HG03064 (cell line): Measurements from ENCODE around the gene UNC45B.
"Not testable (repeated sequence)": the region's sequence is repeated elsewhere in the genome, so short reads cannot be mapped to it uniquely, and the experiment has no call there.

Source experiments
- ATAC-seq: cut with Tn5 transposase; IDR thresholded peaks from one replicate; pipeline ENCODE4 v1.9.1; 2021; ENCODE audit warnings: low read depth; ENCODE audit not compliant: unreplicated experiment

Gene UNC45B

GRCh38 chr17:35169835-35170363 is 22.3 kb downstream of the UNC45B start:
- ATAC-seq: no peak

GRCh38 chr17:35170968-35171771 is 23.6 kb downstream of the UNC45B start:
- ATAC-seq: no peak

GRCh38 chr17:35171834-35172233 is 24.2 kb downstream of the UNC45B start:
- no peak for ATAC-seq

GRCh38 chr17:35172321-35172720 is 24.7 kb downstream of the UNC45B start:
- not testable (repeated sequence) for ATAC-seq

GRCh38 chr17:35174835-35175334 is 27.3 kb downstream of the UNC45B start:
- ATAC-seq: no peak

GRCh38 chr17:35175638-35176415 is 28.2 kb downstream of the UNC45B start:
- no peak for ATAC-seq

- ATAC-seq: no peak
Observed at GRCh38 chr17:35176897-35177296, 29.3 kb downstream of the UNC45B start.

GRCh38 chr17:35179379-35179778 is 31.8 kb downstream of the UNC45B start:
- not testable (repeated sequence) for ATAC-seq

GRCh38 chr17:35183332-35183731 is 35.7 kb downstream of the UNC45B start:
- ATAC-seq: no peak

- ATAC-seq: no peak
Observed at GRCh38 chr17:35184274-35184673, 36.7 kb downstream of the UNC45B start.

- no peak for ATAC-seq
Observed at GRCh38 chr17:35185849-35186248, 38.2 kb downstream of the UNC45B start.

- ATAC-seq: no peak
Observed at GRCh38 chr17:35187481-35187880, 39.9 kb downstream of the UNC45B start.

- no peak for ATAC-seq
Observed at GRCh38 chr17:35188111-35188510, 40.5 kb downstream of the UNC45B start.

GRCh38 chr17:35189291-35189690 is 41.7 kb downstream of the UNC45B start:
- ATAC-seq: no peak

- ATAC-seq: no peak
Observed at GRCh38 chr17:35191001-35191695, 43.5 kb downstream of the UNC45B start.

- no peak for ATAC-seq
Observed at GRCh38 chr17:35192708-35193107, 45.1 kb downstream of the UNC45B start.

GRCh38 chr17:35194001-35194400 is 46.4 kb downstream of the UNC45B start, which contains the start of gene SLC35G3:
SLC35G3 (minus strand) TSS chr17:35194393; CDS start chr17:35194307, 86 bp downstream.
- not testable (repeated sequence) for ATAC-seq

- ATAC-seq: not testable (repeated sequence)
Observed at GRCh38 chr17:35195062-35195461, 47.4 kb downstream of the UNC45B start.

- not testable (repeated sequence) for ATAC-seq
Observed at GRCh38 chr17:35202582-35202981, 55.0 kb downstream of the UNC45B start.

- ATAC-seq: no peak
Observed at GRCh38 chr17:35210741-35211140, 63.1 kb downstream of the UNC45B start.

GRCh38 chr17:35212668-35213067 is 65.1 kb downstream of the UNC45B start:
- no peak for ATAC-seq
